Measurements from ENCODE around the gene MAD2L1BP. TPM values are rescaled to one million over a fixed set of nuclear protein-coding genes. Genes with fewer than 3 reads are reported as not detected.

The MAD2L1BP gene
- total and polyA plus RNA-seq, 9 donors, result 17.4 to 23.6 (median 19.4) TPM

DNA sequence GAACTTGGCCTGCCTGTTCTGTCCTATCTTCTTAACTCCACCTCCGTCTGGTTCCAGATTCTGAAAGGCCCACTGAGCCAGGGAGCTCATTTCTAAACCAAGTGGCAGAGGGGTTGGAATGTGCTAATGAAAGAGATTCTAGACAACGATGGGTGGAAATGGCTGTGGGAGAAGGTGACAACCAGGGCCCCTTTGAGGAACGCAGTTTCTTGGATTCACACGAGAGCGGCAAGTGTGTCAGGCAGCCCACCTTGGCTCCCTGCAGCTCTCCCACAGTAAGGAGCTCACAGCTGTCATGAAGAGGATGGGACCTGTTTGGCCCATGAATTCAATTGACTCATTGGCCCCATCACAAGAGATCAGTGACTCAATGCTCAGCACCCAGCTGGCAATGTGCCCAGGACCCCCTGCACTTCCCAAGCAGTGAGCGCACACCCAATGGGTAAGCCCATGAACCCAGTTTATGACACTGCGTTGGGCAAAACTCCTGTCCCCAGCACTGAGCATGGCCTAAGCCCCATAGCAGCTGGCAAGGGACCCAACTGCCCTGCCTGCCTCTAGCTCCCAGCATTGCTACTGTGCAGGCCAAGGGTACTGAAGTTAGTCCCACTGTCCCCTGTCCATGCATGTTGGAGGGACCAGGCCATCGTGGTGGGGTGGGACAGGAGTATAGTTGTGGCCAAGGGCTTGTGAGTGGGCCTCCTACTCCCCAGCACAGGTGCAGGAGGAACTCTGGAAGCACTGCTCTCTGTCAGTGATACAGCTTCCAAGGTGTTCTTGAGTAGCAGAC lies 35.6 kb downstream of the MAD2L1BP start:
- WGBS (ENCODE audit: insufficient coverage), result 88% methylated on average over 7 of the region's 8 CpGs
- Histone ChIP-seq H3K9me3 (replicated peaks; ENCODE audit: control insufficient read depth, low read depth, low read length) (no peaks in the 10 kb centered on the region), H3K4me3 (ENCODE audit: low read length) (no peak overlapping the region), H3K27ac (ENCODE audit: low read length) (no peak overlapping the region), H3K27me3 (ENCODE audit: control insufficient read depth, insufficient read depth, low read length) (no peaks in the 10 kb centered on the region), H3K36me3 (ENCODE audit: control insufficient read depth, insufficient read depth, low read length) (peaks cover 59% of the 10 kb centered on the region), H3K4me1 (ENCODE audit: control insufficient read depth, insufficient read depth, low read length) (peaks cover 75% of the 10 kb centered on the region)
- DNase-seq, result no peak

GRCh38 chr6:43671801-43672690 lies 36.4 kb downstream of the MAD2L1BP start:
- peaks cover 67% of the 10 kb centered on the region for H3K4me1 ChIP-seq (ENCODE audit: control insufficient read depth, insufficient read depth, low read length)
- DNase-seq, result no peak
- WGBS (ENCODE audit: insufficient coverage), result 97% methylated on average over 9 of the region's 16 CpGs
- H3K27ac ChIP-seq (ENCODE audit: low read length), result peak overlapping the region; percentile 20
- H3K27me3 ChIP-seq (ENCODE audit: control insufficient read depth, insufficient read depth, low read length), result no peaks in the 10 kb centered on the region
- H3K9me3 ChIP-seq (replicated peaks; ENCODE audit: control insufficient read depth, low read depth, low read length), result no peaks in the 10 kb centered on the region
- no peak overlapping the region for H3K4me3 ChIP-seq (ENCODE audit: low read length)
- H3K36me3 ChIP-seq (ENCODE audit: control insufficient read depth, insufficient read depth, low read length), result peaks cover 67% of the 10 kb centered on the region

DNA sequence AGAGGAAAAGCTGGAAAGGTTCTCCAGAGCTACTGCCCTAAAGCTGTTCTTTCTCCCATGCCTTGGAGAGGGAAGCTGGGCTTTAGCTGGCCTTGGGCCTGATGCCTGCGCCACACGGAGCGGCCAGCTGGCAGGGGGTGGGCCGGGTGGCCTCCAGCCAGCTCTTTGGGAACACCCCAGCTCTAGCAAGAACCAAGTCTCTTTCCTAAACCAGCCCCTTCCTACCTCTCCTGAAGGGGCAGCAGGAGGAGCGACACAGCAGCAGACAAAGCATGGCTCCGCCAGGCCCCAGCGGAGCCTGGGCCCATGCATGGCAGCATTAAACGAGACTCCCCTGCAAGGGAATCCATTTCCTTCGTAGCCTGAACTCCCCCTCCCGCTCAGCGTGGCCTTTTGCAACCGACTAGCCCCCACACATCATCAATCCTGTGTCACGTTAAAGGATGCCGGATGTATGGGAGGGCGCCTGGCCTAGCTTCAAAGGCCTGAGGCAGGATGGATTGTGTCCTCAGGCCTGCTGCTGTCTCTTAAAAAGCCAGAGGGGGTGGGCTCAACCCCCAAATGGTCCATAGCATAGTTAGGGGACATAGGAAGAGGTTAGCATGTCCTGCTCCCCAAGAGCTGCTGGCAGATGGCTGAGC lies 37.9 kb downstream of the MAD2L1BP start:
- peak; percentile 61 for DNase-seq
- 78% methylated on average over 6 of the region's 15 CpGs for WGBS (ENCODE audit: insufficient coverage)
- Histone ChIP-seq H3K36me3 (ENCODE audit: control insufficient read depth, insufficient read depth, low read length) (peaks cover 82% of the 10 kb centered on the region), H3K4me3 (ENCODE audit: low read length) (no peak overlapping the region), H3K27ac (ENCODE audit: low read length) (peak overlapping the region; percentile 58), H3K4me1 (ENCODE audit: control insufficient read depth, insufficient read depth, low read length) (peaks cover 54% of the 10 kb centered on the region), H3K9me3 (replicated peaks; ENCODE audit: control insufficient read depth, low read depth, low read length) (no peaks in the 10 kb centered on the region), H3K27me3 (ENCODE audit: control insufficient read depth, insufficient read depth, low read length) (no peaks in the 10 kb centered on the region)

DNA sequence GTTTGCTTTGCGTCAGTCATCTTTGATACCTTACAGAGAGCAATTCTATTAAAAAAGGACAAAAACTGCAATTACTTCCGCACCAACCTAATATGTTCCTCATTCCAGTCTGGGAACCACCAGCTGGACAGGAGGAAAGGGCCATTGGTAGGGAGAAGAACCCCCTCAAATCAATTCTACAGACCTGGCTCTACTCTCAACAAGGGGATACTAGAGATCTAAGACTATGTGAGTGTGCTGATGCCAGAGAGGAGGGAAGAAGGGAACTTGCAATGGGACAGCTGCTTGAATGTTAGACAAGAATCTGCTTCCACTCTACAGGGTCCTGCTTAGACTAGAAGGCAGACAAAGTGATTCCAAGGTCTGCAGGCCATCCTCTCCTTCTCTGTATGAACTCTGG lies 38.7 kb downstream of the MAD2L1BP start:
- H3K36me3 ChIP-seq (ENCODE audit: control insufficient read depth, insufficient read depth, low read length), result peaks cover 89% of the 10 kb centered on the region
- no peak overlapping the region for H3K27ac ChIP-seq (ENCODE audit: low read length)
- DNase-seq, result no peak
- H3K4me3 ChIP-seq (ENCODE audit: low read length), result no peak overlapping the region
- peaks cover 47% of the 10 kb centered on the region for H3K4me1 ChIP-seq (ENCODE audit: control insufficient read depth, insufficient read depth, low read length)
- no CpG with 5 or more reads among the region's 2 CpGs for WGBS (ENCODE audit: insufficient coverage)
- no peaks in the 10 kb centered on the region for H3K9me3 ChIP-seq (replicated peaks; ENCODE audit: control insufficient read depth, low read depth, low read length)
- H3K27me3 ChIP-seq (ENCODE audit: control insufficient read depth, insufficient read depth, low read length), result no peaks in the 10 kb centered on the region

GRCh38 chr6:43674921-43675320 lies 39.3 kb downstream of the MAD2L1BP start:
- Histone ChIP-seq H3K4me3 (ENCODE audit: low read length) (no peak overlapping the region), H3K36me3 (ENCODE audit: control insufficient read depth, insufficient read depth, low read length) (peaks cover 92% of the 10 kb centered on the region), H3K4me1 (ENCODE audit: control insufficient read depth, insufficient read depth, low read length) (peaks cover 40% of the 10 kb centered on the region), H3K9me3 (replicated peaks; ENCODE audit: control insufficient read depth, low read depth, low read length) (no peaks in the 10 kb centered on the region), H3K27ac (ENCODE audit: low read length) (no peak overlapping the region), H3K27me3 (ENCODE audit: control insufficient read depth, insufficient read depth, low read length) (no peaks in the 10 kb centered on the region)
- no peak for DNase-seq
- WGBS (ENCODE audit: insufficient coverage), result 91% methylated on average over 8 of the region's 8 CpGs

- Histone ChIP-seq H3K4me1 (ENCODE audit: control insufficient read depth, insufficient read depth, low read length) (peaks cover 24% of the 10 kb centered on the region), H3K27me3 (ENCODE audit: control insufficient read depth, insufficient read depth, low read length) (no peaks in the 10 kb centered on the region), H3K9me3 (replicated peaks; ENCODE audit: control insufficient read depth, low read depth, low read length) (no peaks in the 10 kb centered on the region), H3K27ac (ENCODE audit: low read length) (no peak overlapping the region), H3K36me3 (ENCODE audit: control insufficient read depth, insufficient read depth, low read length) (peaks cover 92% of the 10 kb centered on the region), H3K4me3 (ENCODE audit: low read length) (no peak overlapping the region)
- WGBS (ENCODE audit: insufficient coverage), result 72% methylated on average over 5 of the region's 7 CpGs
- DNase-seq, result no peak
Measured at GRCh38 chr6:43676962-43677606, 41.4 kb downstream of the MAD2L1BP start.

DNA sequence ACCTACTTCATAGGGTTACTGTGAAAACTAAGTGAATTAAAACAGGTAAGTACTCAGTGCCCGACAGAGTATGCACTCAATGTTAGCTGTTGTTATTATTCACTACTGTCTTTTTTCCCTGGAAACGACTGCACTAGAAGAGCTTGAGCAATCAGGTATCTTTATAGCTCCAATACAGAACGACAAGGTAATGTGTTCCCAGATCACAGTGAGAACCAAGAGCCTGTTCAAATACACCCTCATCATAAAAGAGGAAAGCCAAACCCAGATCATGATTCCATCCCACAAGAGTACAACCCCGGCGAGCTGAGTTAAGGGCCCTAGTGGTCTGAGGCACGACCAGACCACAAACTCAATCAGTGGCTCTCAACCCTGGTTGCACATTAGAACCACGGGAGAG lies 42.1 kb downstream of the MAD2L1BP start:
- Histone ChIP-seq H3K27me3 (ENCODE audit: control insufficient read depth, insufficient read depth, low read length) (no peaks in the 10 kb centered on the region), H3K4me3 (ENCODE audit: low read length) (no peak overlapping the region), H3K4me1 (ENCODE audit: control insufficient read depth, insufficient read depth, low read length) (peaks cover 21% of the 10 kb centered on the region), H3K27ac (ENCODE audit: low read length) (no peak overlapping the region), H3K9me3 (replicated peaks; ENCODE audit: control insufficient read depth, low read depth, low read length) (no peaks in the 10 kb centered on the region), H3K36me3 (ENCODE audit: control insufficient read depth, insufficient read depth, low read length) (peaks cover 90% of the 10 kb centered on the region)
- DNase-seq, result no peak
- WGBS (ENCODE audit: insufficient coverage), result 69% methylated on average over 3 of the region's 7 CpGs

GRCh38 chr6:43678341-43678740 lies 42.7 kb downstream of the MAD2L1BP start:
- H3K27me3 ChIP-seq (ENCODE audit: control insufficient read depth, insufficient read depth, low read length), result no peaks in the 10 kb centered on the region
- WGBS (ENCODE audit: insufficient coverage), result 86% methylated on average over 7 of the region's 7 CpGs
- H3K27ac ChIP-seq (ENCODE audit: low read length), result no peak overlapping the region
- H3K4me1 ChIP-seq (ENCODE audit: control insufficient read depth, insufficient read depth, low read length), result peaks cover 22% of the 10 kb centered on the region
- H3K4me3 ChIP-seq (ENCODE audit: low read length), result no peak overlapping the region
- H3K9me3 ChIP-seq (replicated peaks; ENCODE audit: control insufficient read depth, low read depth, low read length), result no peaks in the 10 kb centered on the region
- H3K36me3 ChIP-seq (ENCODE audit: control insufficient read depth, insufficient read depth, low read length), result peaks cover 90% of the 10 kb centered on the region
- DNase-seq, result no peak

DNA sequence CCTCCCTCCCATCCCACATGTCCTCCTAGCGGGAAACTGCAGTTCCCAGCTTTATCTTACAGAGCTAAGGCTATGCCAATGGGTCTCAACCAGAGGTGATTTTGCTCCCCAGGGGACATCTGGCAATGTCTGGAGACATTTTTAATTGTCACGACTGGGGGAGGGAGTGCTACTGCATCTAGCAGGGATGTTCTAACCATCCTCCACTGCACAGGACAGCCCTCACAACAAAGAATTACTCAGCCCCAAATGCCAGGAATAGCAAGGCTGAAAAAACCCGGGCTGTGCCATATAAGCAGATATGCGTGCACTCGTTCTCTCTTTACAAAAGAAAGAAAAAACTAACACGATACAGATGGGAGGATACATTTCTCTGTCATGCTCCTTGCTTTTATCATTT lies 43.4 kb downstream of the MAD2L1BP start:
- Histone ChIP-seq H3K27me3 (ENCODE audit: control insufficient read depth, insufficient read depth, low read length) (no peaks in the 10 kb centered on the region), H3K36me3 (ENCODE audit: control insufficient read depth, insufficient read depth, low read length) (peaks cover 83% of the 10 kb centered on the region), H3K4me1 (ENCODE audit: control insufficient read depth, insufficient read depth, low read length) (peaks cover 15% of the 10 kb centered on the region), H3K4me3 (ENCODE audit: low read length) (no peak overlapping the region), H3K9me3 (replicated peaks; ENCODE audit: control insufficient read depth, low read depth, low read length) (no peaks in the 10 kb centered on the region), H3K27ac (ENCODE audit: low read length) (no peak overlapping the region)
- no peak for DNase-seq
- WGBS (ENCODE audit: insufficient coverage), result 64% methylated on average over 3 of the region's 6 CpGs
